Stimulated activated CD8-positive, alpha-beta memory T cell treated with anti-CD3 and anti-CD28 coated beads, Interleukin-12 subunit alpha, Interleukin-12 subunit beta, amount 100 ng/mL, for 24 hours (primary cell): ENCODE measurements around the gene UVRAG.
"Not testable (repeated sequence)": the region's sequence is repeated elsewhere in the genome, so short reads cannot be mapped to it uniquely, and the experiment has no call there.

Experiments
- DNase-seq: peaks from one replicate; pipeline ENCODE4 v3.0.0-alpha.2; 2020; ENCODE audit errors: extremely low read depth

The UVRAG gene

GRCh38 chr11:75966537-75967287 is 151.7 kb downstream of the UVRAG start:
- DNase-seq: no peak

GRCh38 chr11:75968021-75968625 is 153.1 kb downstream of the UVRAG start:
- DNase-seq: no peak

DNA sequence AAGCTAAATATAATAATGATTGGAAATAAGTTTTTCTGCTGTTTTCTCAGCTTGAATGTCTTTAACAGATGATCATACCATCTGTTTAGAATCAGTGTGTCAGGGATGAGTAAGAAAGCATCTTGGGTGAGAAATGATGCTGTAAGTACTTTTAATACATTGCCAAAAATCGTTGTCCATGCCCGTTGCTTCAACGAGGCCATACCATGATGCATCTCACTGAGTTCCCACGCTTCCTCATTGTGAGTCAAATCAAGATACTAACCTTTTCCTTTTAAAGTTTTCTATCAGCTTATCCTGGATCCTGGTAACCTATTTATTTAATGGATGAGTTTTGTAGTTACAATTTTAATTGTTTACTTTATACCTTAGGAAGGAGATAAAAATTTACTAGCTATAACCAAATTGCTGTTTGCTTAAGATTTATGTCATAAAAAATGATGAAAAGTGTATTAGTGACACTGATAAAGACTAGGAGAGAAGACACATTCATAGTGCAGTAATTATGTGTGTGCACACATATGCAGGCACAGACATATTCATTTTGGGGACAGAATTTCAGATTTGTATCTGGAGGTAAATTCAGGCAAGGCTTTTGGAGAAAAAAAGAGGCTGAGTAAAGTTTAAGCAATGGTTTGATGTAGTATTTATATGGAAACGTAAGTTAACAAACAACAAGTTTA is 154.8 kb downstream of the UVRAG start:
- no peak for DNase-seq

DNA sequence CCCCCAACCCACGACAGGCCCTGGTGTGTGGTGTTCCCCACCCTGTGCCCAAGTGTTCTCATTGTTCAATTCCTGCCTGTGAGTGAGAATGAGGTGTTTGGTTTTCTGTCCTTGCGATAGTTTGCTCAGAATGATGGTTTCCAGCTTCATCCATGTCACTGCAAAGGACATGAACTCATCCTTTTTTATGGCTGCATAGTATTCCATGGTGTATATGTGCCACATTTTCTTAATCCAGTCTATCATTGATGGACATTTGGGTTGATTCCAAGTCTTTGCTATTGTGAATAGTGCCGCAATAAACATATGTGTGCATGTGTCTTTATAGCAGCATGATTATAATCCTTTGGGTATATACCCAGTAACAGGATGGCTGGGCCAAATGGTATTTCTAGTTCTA is 158.7 kb downstream of the UVRAG start:
- DNase-seq: not testable (repeated sequence)

GRCh38 chr11:75979075-75979474 is 164.1 kb downstream of the UVRAG start:
- not testable (repeated sequence) for DNase-seq

- DNase-seq: not testable (repeated sequence)
Observed at GRCh38 chr11:75979479-75980027, 164.5 kb downstream of the UVRAG start.

- no peak for DNase-seq
Observed at GRCh38 chr11:75980031-75980430, 165.0 kb downstream of the UVRAG start.

- no peak for DNase-seq
Observed at GRCh38 chr11:75981546-75981945, 166.5 kb downstream of the UVRAG start.

DNA sequence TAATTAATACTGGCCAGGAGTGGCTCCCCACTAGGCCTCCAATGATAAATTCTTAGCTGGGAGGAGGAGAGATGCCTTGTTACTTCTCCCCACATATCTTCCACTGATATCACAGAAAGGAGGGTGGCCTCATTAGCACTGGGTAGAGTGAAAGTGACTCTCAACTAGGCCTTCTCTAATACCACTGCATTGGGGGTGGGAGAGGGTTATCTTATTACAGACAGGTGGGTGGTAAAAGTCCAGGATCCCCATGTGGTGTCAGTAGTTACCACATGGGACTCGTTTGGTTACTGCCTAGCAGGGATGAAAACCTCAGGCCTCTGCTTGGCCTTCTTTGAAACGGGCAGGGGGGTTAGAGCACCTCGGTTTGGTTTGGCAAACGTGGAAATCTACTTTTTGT is 167.3 kb downstream of the UVRAG start:
- DNase-seq: no peak

- DNase-seq: no peak
Observed at GRCh38 chr11:75986966-75987365, 172.0 kb downstream of the UVRAG start.

GRCh38 chr11:75993126-75993525 is 178.1 kb downstream of the UVRAG start:
- no peak for DNase-seq

DNA sequence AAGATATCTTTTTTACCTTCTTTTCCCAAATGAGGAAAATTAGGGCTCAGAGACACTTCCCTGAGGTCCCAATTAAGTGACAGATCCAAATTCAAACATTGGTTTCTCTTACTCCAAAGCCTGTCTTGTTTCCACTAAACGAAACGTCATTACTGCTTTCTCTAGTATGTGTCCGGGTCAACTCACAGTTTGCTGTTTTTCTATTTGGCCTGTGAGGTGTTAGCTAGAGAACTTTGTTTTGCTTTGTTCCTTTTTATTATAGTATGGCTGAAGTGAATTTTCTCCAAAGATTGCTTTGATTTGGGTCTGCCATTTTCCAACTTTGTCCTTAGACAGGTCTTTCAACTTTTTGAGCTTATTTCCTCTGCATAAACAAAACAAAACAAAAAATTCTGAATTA is 179.6 kb downstream of the UVRAG start:
- DNase-seq: no peak

GRCh38 chr11:75996523-75997442 is 181.8 kb downstream of the UVRAG start:
- no peak for DNase-seq

- DNase-seq: no peak
Observed at GRCh38 chr11:76004400-76004799, 189.4 kb downstream of the UVRAG start.

- no peak for DNase-seq
Observed at GRCh38 chr11:76005756-76006155, 190.7 kb downstream of the UVRAG start.

DNA sequence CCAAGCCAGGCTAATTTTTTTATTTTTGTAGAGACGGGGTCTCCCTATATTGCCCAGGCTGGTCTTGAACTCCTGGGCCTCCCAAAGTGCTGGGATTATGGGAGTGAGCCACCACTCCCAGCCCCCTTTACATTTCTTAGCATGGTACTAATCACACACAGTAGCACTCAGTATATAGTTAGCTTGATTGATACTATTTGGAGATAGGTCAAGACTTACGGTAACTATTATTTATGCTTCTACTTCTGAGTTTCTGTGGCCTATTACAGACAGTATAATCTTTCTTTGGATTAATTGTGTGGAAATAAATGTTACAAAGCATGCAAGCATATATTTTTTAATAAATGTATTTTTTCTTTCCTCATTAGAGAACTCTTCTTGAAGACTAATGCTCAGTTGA is 192.2 kb downstream of the UVRAG start:
- no peak for DNase-seq

GRCh38 chr11:76008474-76008873 is 193.5 kb downstream of the UVRAG start:
- DNase-seq: no peak

DNA sequence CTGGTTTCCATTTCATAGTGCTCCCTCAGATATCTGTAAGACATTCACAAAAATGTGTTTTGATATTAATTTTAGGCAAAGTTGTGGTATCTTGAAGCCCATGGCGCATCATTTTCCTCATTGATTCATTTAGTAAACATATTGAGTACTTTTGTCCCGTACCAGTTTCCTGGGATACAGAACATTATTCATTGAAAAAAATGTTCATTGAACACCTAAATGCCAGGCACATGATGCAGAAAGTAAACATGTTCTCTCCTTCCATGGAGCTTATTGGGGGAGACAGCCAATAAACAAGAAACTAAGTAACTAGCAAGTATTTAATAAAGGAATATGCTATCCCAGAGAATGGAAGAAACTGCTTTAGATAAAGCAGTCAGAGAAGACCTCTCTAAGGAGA is 195.0 kb downstream of the UVRAG start:
- no peak for DNase-seq

DNA sequence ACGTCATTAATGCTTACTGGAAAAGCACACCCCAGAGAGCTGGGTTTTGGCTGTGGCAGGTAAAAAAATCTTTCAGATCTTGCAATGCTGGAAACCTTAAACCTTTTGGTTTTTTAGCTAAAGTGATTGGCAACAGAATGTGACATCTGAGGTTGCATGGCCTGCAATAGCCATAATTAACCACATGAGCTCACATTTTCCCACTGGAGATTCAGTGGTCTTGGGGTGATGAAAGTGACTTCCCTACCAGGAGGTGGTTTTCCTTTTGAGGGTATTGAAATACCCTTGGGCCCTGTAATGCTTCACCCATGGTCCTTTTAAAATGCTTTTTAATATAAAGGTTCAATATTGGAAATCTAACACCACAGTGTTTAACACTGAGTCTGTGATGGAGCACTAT is 198.5 kb downstream of the UVRAG start:
- no peak for DNase-seq

DNA sequence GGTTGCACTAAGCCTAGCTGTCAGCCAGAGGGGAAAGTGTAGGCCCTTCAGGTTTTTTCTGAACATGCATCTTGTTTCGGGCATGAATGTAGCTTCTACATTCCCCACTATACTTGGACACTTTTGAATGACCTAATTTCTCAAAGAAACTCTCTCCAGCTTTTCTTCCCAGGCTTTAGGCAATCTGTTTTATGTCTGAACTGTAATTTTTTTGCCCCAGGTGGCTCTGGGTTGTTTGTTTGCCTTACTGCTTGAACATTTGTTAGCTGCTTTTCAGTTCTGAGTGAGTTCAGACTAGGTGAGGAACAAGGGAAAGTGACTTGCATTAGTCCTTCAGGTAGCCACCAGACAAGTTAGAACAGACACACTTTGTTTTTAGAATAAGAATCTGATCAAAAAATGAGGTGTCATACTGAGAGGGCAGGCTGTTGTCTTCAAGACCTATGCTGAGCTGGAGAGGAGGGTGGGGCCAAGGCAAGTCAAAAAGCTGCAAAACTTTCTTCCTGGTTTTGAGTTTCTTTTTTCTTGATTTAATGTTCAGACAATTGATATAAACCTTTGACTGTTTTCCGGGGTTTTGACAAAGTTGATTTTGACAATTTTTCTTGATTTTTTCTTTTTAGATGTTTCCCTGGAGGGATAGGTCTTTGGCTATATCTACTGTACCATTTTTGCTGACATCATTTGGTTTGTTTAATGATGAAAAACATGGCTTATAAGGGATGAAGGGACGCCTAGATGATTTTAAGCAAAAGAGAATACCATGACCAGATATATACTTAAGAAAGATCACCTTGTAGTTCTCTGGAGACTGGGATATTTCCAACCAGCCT is 208.4 kb downstream of the UVRAG start:
- DNase-seq: no peak

DNA sequence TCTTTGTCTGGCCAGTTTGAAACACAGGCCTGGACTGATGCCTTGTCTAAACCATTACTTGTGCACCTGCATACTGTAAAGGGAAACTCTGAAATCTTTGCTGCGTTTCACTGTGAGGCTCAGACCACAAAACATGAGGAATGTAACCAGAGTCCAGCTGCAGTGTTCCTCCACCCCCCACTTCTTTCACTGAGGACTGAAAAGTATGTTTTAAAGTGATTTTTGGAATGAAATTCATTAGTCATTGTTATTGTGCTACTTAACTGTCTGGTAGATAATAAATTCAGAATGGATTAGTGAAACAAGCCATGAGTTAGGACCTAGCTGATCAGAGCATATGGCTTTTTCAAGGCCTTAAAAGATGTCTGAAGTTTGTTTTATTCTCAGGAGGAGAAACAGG is 210.1 kb downstream of the UVRAG start:
- no peak for DNase-seq
